ENCODE results near the gene ZNF497.
"Not testable (repeated sequence)": the region's sequence is repeated elsewhere in the genome, so short reads cannot be mapped to it uniquely, and the experiment has no call there.

ZNF497 gene

GRCh38 chr19:58366585-58367430 lies 4.3 kb upstream of the ZNF497 start:
- no peak for DNase-seq

DNA sequence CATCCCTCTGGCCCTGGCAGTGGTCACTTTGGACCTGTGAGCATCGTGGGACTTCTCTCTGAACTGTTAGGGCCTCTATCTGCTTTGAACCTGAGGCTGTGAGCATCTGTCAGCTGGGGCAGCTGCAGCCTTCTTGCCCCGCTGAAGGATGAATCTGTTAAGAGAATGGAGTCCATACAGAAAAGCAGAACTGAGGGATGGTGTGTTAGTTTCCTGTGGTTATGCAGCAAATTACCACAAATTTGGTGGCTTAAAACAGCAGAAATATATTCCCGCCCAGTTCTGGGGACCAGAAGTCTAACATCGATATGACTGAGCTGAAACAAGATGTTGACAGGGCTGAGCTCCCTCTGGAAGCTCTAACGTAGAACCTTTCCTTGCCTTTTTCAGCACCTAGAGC lies 1.6 kb upstream of the ZNF497 start:
- DNase-seq = no peak

DNA sequence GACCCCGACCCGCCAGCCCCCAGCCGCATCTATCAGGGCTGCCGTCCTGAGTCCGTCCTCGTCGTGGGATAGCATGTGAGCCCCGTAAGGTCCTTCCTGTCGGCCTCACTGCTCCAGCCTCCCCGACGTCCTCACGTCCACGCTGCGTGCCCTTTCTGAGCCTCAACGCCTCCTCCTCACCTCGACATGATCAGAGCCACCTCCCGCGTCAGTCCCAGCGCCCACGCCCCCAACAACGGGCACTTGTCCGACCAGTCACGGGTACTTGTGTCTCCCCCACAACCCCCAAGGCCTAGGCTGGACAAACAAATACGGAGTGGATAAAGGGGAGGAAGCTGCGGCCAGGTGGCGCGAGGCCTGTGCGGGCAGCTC lies 665 bp downstream of the ZNF497 start:
- no peak for DNase-seq

GRCh38 chr19:58357481-58358145 lies 4.9 kb downstream of the ZNF497 start:
- no peak for DNase-seq

- DNase-seq = no peak
Observed at GRCh38 chr19:58356766-58357480, 5.6 kb downstream of the ZNF497 start.

- DNase-seq = peak; percentile 29
Observed at GRCh38 chr19:58355908-58356765, 6.4 kb downstream of the ZNF497 start.

DNA sequence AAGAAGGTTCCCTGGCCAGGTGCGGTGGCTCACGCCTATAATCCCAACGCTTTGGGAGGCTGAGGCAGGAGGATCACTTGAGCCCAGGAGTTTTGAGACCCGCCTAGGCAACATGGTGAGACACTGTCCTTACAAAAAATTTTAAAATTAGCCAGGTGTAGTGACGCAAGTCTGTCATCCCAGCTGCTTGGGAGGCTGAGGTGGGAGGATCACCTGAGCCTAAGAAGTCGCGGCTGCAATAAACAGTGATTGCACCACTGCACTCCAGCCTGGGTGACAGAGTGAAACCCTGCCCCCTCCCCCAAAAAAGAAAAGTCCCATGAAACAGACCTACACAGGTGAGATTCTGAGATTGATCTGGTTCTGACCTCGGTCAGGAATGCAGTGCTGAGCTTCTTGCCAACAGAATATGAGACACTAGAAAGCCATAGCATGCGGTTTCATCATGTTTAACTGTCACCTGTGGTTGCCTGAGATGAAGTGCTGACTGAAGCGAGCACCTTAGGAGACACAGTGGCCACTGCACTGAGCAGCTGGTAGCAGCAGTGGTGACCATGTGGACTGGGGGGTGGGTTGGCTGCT lies 7.2 kb downstream of the ZNF497 start:
- DNase-seq = no peak

DNA sequence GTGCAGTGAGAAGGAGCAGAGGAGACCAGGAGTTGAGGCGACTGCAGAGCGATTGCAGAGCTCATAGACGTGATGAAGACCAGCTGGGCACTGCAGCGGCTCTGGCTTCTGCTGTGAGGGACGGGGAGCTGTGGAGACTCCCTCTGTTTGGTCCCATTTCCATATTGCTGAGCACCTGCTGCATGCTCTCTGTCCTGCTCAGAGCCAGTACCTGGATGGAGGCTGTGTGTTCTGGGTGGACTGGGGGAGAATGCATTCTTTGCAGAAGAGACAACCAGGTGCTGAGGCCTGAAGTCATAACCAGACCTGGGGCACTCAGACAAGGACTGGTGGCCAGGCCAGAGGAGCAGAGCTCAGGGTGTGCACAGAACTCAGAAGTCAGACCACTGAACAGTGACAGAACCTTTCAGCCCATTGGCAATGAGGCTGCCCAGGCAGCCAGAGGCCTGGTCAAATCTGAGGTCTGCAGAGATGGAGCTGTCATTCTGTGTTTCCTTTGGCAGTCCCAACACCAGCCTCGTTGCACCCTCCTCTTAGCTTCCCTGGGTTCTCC lies 8.0 kb downstream of the ZNF497 start:
- DNase-seq = no peak

- DNase-seq = no peak
Observed at GRCh38 chr19:58353717-58354477, 8.7 kb downstream of the ZNF497 start.

- no peak for DNase-seq
Observed at GRCh38 chr19:58352760-58353671, 9.5 kb downstream of the ZNF497 start, which contains the start of gene A1BG. Gene A1BG, minus strand, starts transcription at chr19:58353492. Its CDS starts 55 bp downstream, at chr19:58353437.

DNA sequence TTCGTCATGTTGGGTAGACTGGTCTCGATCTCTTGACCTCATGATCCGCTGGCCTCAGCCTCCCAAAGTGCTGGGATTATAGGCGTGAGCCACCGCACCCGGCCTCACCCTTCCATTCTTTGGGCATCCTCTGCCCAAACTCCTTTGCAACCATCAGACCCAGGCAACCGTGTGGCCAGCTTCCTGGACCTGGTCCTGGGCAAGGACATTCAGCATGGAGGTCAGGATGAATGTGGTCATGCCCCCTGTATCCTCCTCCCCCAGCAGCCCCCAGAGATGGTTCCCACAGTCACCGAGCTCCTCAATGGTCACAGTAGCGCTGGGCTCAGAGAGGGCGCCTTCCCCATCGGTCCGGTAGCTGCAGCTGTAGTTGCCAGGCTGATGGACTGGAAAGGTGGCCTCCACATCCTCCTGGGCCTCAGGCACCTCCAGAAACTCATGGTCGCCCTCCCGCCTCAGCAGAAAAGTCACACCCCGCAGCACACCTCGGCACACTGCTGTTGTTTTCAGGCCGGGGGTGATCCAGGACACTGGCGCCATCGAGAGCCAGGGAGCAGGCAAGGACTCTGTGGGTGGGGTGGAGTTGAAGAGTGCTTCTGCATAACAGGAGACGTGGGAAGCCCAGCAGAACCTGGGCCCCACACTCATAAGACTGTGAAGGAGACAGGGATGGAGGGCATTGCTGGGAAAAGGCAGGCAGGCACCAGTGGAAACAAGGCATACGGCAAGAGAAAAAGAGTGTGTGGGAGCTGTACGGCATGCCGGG lies 10.4 kb downstream of the ZNF497 start:
- no peak for DNase-seq

DNA sequence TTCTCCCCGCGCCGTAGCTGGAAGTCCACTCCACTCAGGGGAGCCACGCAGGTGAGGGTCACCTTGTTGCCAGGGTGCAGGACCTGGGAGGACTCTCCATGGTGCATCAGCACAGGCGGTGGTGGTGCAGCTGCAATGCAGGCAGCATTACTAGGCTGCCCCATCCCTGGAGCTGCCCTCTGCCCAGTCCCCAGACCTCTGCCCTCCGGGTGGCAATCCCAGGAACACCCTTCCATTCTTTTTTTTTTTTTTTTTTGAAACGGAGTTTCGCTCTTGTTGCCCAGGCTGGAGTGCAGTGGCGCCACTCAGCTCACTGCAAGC lies 11.0 kb downstream of the ZNF497 start:
- DNase-seq = no peak

DNA sequence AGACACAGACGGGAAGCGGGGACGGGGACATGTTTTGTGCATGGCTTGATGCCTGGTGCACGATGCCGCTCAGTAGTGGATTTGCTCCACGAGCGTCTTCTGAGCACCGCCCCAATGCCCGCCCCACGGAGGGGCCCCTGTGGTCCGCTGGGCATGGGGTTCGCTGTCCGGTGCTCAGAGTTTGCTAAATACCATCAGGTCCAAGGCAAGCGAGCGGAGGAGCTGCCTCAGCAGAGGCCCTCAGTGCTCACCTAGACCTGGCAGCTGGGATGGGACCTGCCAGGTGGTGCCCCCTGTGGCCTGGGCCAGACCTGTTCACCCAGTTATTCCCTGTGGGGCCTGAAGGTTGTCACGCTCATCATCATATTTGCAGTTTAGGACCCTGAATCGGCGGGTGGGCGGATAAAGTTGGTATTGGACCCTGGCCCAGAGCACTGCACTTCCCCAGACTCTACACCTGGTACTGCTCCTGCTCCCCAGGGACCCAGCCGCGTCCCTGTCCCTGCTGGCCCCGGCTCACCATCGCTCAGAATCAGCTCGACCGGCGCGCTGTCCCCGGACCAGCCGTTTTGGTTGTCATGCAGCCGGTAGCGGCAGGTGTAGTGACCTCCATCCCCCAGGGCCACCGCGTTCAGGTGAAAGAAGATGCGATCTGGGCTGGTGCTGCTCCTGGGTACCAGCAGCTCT lies 11.5 kb downstream of the ZNF497 start:
- no peak for DNase-seq

DNA sequence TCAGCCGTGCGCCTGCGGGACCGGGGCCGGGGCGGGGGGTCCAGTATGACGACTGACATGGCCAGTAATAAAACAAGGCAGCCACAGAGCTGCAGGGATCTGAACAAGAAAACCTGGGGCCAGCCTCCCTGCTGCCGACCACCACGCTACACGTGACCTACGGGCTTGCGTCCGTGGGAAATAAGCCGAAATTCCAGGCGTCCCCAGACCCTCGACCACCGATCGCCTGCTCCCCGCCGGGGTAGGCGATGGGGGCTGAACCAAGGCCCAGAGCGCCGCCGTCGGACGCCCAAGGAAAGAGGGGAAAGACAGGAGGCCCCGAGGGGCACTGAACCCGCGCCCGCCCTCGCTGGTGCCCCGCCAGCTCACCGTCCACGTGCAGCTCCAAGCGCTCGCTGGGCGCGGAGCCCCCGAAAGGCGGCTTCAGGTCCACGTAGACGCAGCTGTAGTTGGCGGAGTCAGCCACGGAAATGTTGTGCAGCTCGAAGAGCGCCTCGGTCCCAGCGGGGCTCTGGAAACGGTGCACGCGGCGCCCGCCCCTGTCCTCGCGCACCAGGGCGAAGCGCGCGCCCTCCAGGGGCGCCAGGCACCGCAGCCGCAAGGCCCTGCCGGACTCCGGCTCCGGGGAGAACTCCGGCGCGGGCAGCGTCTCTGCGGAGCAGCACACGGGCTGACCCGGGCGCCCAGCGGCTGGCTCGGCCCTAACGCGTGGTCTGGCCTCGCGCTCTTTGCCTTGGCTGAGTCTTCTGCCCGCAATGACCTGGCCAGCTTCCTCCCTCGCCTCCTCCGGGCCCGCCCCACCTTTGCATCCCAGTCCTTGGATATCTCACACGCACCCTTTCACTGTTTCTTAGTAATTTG lies 12.3 kb downstream of the ZNF497 start:
- DNase-seq = no peak

GRCh38 chr19:58349590-58349989 lies 13.0 kb downstream of the ZNF497 start:
- DNase-seq = no peak

DNA sequence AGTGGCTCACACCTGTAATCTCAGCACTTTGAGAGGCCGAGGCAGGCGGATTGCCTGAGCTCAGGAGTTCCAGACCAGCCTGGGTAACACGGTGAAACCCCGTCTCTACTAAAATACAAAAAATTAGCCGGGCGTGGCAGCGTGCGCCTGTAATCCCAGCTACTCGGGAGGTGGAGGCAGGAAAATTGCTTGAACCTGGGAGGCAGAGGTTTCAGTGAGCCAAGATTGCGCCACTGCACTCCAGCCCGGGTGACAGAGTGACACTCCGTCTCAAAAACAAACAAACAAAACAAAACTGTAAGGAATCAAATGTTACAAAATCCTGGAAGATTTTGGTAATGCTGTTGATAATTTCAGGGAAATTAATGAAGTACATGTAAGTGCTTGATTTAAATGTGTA lies 14.5 kb downstream of the ZNF497 start:
- not testable (repeated sequence) for DNase-seq
